HUDEP-2 (cell line): Measurements from ENCODE around the gene VEZT.
"Not testable (repeated sequence)": the region's sequence is repeated elsewhere in the genome, so short reads cannot be mapped to it uniquely, and the experiment has no call there.

Experiments used
- DNase-seq, 76 experiments: peaks; one replicate each; lab custom pipeline; 2025; ENCODE audit not compliant: unreplicated experiment in 76 of 76; lab: John Stamatoyannopoulos, UW

The VEZT gene, protein sequence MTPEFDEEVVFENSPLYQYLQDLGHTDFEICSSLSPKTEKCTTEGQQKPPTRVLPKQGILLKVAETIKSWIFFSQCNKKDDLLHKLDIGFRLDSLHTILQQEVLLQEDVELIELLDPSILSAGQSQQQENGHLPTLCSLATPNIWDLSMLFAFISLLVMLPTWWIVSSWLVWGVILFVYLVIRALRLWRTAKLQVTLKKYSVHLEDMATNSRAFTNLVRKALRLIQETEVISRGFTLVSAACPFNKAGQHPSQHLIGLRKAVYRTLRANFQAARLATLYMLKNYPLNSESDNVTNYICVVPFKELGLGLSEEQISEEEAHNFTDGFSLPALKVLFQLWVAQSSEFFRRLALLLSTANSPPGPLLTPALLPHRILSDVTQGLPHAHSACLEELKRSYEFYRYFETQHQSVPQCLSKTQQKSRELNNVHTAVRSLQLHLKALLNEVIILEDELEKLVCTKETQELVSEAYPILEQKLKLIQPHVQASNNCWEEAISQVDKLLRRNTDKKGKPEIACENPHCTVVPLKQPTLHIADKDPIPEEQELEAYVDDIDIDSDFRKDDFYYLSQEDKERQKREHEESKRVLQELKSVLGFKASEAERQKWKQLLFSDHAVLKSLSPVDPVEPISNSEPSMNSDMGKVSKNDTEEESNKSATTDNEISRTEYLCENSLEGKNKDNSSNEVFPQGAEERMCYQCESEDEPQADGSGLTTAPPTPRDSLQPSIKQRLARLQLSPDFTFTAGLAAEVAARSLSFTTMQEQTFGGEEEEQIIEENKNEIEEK

DNA sequence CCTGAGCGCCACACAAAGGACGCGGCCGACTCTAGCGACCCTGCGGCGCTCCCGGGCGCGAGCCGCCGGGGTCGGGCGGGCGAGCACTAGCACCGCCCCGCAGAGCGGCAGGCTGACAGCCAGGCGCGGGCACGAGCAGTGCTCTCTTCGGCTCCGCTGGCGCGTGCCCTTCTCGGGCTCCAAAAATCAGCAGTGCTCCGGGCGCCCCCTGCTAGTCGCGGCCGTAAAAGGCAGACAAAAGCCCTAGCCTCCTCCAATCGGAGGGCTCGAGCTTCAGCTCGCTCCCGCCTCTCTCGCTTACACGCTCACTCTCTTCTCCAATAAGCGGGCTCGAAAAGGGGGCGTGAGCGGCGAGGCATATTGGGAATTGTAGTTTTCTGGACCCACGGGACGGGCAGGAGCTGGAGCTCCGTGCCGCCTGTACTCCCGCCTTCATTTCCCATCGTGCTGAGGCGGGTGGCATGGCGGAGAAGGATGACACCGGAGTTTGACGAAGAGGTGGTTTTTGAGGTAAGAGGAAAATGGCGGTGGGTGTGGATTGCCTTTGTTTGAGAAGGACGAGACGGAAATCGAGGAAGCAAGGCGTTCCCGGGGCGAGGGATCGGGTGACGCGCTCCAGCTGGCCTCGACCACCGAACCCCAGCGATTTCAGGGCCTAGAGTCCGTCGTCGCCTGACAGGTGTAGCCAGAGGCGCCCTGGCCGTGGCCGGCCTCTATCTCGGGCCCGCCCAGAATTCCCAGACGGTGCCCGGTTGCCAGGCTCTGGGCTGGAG, at the start of gene VEZT, which contains the start of gene FGD6:
Gene VEZT, plus strand, starts transcription at position 431 of the 773 bp plus-strand sequence. Its CDS starts 44 bp downstream, at position 475.
Gene FGD6, minus strand, starts transcription at position 91 of the 773 bp plus-strand sequence. CDS start 227 bp downstream, outside the sequence.
- peak; percentile 46 to 99 (median 97) for DNase-seq

DNA sequence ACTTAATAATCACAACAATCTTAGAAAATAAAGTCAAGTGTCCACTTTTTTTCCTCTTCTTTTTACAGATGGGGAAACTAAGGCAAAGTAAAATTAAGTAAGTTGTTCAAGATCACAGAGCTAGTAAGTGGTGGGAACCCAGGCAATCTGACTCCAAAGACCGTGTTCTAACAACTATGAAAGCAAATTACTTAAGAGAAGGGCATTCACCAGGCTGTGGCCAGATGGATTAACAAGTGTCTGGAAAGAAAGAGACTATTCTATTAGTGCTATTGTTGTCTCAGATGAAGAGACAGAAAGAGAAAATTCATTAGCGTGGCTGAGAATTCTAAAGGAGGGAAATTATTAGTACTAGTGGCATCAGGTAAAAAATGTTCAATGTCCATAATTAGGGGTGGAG, 48.9 kb upstream of the VEZT start:
- DNase-seq = no peak

DNA sequence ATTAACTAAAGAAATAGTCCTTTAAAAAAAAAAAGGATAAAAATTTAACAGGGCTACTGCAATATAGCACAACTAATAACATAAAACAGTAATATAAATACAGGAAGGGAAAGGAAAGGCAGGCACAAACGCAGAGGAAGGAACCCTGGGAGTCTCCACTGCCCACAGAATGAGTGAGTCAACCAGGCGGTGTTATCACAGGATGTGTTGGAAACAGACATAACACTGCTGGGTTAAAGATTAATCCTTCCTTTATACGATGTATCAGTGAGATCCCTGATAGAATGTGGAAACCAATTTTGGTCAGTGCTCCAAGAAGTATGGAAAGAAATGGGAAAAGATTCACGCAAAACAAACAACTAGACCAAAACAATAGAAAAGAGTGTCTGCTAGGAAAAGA, 48.2 kb upstream of the VEZT start:
- DNase-seq = peak in 12 of 76 experiments; percentile 0 to 25 (median 4)

DNA sequence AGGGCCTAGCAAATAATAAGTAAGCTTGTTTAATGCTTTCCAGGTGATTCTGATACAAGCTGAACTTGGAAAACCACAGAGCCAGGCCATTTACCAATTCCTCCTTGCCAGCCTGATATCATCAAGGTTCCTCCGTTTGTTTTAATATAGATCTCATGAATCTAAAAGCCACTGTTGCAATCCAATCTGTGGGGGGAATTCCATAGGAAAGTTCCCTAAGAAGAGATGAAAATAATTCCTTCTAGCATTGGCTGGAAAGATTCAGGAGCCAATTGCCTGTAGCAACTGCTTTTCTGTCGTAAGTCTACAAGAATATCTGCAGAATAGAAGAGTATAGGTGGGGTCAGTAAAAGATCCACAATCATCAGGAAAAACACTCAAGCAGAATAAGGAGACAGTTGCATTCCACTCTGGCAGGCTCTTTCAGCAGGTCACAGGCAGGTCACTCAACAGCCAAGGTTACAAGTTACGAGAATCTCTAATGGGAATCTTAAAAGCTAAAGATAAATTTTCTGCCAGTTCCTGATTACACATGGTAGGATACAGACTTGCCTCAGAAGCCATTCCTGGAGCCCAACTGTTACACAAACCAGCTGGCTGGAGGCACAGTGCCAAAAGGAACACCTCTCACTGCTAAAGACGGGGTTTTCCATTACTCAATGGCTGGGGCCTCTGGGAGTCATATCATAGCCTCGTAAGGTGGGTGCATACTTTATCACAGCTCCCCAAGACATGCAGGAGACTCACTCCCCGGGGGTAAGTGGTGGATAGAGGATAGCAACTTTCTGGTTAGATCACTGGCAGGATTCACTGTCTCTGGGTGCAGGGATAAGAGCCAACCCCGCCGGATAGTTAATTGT, 44.0 kb upstream of the VEZT start:
- DNase-seq = peak in 42 of 76 experiments; percentile 2 to 69 (median 28)

DNA sequence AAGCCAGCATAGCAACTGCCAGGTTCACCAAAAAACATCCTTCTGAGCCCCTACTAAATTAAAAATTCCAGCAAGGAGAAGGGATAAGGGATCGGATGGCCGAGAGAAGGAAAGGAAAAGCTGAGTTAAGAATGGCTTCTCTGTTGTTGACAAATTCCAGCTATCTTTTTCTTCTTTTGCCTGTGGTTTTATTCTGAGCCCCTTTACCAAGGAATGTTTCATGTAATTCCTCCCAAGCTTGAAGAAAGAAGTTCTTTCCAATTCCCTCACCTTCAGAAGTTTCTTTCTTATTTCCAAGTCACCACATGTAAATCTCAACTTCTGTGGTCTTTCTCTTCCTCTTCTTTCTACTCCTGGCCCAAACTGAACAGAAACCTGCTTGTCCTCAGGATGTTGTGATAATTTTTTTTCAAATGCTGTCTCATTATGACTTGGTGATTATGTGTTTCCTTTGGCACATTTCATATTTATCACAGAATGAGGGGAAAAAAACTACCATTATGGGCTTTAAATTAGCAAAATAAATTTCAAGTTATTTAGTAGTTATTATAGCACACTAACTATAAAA, 40.3 kb upstream of the VEZT start:
- DNase-seq = no peak

DNA sequence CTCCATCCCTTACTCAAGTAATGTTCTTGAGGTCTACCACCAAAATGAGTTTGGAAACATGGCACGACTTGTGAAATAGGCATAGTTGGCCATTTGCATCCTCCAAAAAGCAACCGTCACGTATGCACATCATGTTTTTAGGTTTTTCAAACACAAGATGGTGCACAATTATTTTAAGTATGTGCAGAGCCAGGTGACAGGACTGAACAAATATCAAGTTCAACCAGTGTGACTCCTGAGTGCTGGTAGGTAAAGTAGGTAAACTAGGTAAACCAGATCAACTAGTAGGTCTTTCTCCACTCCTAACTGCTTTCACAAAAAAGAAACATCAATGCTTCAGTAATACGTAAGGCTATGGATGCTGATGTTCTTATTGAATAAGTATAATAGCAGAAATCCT, 39.5 kb upstream of the VEZT start:
- no peak for DNase-seq

DNA sequence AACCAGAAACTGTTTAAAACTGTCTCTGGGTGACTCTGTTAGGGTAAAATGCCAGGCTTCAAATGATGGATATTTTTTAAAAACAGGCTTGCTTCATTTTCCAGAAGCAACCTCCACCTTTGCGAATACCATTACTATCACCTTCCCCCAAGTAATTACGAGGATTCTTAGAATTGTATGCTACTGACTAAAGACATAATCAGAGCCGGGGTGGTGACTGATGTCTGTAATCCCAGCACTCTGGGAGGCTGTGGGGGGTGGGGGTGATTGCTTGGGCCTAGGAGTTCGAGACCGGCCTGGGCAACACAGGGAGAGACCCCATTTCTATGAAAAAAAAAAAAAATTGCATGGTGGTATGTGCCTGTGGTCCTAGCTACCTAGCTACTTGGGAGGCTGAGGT, 38.6 kb upstream of the VEZT start:
- DNase-seq = no peak

DNA sequence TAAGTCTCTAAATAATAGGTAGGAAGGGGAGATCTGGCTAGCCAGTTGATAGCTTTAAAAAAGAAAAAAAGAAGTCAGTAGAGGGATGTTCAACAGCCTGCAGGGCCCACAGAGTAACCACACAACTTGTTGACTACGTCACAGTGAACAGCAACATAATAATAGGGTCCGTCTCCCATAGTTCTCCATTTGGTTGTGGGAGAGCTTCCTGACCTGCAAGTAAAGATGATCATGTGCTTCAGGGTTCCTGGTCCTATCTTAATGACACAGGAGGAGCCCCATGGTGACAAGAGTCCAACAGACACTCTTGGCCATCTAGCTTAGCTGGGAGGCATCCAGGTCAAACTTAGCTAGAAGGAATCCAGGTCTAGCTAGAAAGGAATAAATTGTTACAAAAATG, 36.5 kb upstream of the VEZT start:
- DNase-seq = peak in 1 of 76 experiments; percentile 3

DNA sequence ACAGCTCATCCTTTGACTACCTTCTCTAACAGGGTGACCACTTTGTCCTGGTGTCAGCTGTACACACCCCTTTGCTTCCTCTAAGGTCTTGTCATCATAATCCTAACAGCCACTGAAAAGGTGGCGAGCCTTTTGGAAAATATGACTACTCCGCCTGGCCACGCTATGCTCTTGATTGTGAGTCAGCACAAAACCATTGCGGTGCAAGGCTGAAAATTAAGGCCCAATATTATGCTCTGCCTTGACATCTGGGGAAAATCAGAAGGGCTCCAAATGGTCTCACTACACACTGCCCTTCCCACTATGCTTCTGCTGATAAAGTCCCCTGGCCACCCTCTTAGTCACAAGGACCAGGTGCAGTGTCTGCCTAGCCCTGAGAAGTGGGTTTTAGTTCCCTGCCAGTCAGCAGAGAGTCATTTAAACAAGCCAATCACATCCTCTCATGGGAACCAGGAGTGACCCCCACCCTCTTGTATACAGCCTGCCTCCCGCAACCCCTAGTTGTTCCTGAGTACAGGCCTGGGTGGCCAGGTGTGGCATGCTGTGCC, 34.7 kb upstream of the VEZT start:
- DNase-seq = peak in 34 of 76 experiments; percentile 4 to 75 (median 29)

DNA sequence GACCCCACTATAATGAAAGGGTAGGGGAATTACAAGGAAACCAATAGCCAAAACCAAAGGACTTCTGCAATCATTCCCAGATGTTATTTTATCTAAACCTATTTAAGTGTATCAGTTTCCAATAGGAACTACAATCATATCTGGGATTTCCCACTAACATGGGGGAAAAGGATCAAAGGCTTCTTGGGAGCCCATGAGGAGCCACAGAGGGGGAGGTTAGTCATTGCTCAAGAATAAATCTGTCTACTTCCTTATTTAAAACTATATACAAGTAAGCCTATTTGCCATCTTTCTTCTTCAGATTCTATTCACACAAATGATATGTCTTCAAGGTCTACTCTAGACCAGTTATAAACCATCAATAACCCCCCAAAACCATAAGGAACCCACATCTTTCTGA, 33.5 kb upstream of the VEZT start:
- DNase-seq = no peak

DNA sequence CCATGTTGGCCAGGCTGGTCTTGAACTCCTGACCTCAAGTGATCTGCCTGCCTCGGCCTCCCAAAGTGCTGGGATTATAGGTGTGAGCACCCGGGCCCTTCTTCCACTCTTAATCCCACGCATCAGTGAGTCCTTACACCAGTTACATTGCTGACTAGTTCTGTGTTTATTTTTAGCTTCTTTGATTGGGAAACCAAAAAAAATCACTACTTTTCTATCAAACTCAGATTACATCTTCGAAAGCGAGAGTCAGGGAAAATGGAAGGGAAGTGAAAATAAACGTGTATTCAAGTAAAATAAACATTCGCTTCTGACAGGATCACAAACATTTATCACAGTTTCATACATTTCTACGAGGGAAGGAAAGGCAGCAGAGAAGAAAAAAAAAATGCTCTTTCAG, 32.5 kb upstream of the VEZT start:
- DNase-seq = no peak

DNA sequence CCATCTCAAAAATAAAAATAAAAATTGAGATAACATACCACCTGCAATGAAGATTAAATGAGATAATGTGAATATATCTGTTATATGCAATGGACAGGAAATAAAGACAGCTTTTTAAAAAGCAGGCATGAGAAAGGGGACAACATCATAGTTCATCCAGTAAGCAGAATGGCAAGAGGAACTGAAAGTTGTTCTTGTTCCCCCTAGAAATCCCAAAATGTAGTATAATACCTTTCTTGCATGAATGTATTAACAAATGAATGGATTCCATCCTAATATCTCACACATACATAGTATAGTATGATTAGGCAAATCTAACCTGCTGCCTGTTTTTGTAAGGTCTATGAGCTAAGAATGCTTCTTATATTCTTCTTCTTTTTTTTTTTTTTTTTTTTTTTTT, 31.8 kb upstream of the VEZT start:
- no peak for DNase-seq

DNA sequence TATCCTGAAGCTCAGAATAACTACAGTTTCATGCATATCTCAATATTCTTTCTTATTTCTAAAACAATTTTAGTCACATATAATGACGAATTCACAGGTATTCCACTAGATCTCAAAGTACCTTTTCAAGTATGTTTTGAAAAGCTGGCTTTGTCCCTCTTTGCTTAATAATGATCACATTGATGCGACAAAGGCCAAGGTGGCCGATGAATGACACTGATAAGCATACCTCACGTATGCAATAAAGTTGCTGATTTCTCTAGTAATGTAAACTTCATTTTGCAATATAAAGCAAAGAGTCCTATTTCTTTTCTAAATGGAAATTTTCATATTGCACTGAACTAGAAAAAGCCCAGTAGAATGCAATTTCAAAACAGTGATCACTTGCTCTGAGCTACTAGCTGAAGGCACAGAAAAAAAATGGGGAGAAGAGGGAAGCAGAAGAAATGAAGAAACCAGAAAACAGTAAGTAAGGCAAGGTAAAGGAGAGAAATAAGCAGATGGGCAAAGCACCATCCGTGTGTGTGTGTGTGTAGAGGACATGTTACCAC, 29.7 kb upstream of the VEZT start:
- DNase-seq = no peak

DNA sequence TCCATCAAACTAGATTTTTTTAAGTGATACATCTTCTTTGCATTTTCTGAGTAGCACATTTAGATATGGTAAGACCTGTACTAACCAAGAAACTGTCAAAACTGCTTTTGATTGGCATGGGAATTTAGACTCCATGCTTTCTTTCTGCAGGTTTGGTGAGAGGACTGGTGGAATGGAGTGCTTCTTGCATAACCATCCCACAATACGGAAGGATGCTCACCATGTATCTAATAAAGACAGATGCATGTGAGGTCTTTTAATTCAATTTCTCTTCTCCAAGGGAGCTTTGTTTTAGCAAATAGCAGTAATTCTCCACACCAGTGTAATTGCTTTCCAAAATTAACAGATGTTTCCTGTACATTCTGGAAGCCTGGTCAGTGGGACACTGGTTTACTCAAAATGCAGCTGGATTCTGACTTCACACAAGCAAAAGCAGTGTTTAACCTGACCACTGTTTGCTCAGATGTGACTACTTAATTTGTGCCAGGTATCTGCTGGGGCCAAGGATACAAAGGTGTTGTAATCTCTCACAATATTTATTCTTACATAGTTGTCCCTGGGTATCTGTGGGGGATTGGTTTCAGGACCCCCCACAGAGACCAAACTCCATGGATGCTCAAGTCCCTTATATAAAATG, 26.4 kb upstream of the VEZT start:
- DNase-seq = no peak

DNA sequence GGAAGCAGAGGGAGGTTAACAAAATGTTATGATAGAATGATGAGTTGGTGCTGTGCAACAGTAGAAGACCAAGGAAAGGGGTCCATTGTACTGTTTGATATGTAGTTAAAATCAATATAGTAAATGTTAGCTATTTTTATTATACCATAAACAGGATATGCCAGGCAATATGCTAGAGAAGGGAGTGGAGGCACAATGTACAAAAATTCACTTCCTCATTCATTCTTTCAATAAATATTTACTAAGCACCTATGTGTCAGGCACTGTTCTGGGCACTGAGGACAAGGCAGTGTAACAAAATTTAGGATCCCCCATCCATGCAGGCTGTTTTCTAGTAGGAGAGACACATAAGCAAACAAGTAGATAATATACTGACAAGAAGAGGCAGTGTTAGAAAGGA, 25.3 kb upstream of the VEZT start:
- no peak for DNase-seq

DNA sequence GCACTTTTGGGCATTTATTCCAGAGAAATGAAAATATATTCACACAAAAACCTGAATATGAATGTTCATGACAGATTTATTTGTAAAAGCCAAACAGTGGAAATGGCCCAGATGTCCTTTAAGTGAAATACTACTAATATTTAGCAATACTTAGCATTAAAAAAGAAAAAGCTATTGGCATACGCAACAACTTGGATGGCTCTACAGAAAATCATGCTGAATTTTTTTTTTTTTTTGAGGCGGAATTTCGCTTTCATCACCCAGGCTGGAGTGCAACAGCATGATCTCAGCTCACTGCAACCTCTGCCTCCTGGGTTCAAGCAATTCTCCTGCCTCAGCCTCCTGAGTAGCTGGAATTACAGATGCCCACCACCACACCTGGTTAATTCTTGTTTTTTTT, 24.5 kb upstream of the VEZT start:
- DNase-seq = no peak

DNA sequence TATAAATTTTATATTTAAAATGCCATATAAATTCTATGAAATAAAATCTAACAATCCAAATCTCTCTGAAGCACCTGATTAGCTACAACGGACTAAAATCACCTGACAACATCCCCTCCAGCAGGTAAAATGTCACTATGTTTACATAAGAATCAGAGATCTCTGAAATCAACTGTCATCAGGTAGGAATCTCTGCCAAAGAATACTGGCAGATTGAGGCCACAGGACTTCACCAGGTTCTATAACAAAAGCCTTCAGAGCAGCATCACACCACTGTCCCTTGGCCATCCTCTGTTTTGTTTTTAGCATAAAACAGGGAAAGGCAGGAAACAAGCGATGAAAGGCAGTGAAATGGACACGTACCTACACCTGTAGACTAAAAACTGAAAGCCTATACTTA, 22.5 kb upstream of the VEZT start:
- DNase-seq = no peak

DNA sequence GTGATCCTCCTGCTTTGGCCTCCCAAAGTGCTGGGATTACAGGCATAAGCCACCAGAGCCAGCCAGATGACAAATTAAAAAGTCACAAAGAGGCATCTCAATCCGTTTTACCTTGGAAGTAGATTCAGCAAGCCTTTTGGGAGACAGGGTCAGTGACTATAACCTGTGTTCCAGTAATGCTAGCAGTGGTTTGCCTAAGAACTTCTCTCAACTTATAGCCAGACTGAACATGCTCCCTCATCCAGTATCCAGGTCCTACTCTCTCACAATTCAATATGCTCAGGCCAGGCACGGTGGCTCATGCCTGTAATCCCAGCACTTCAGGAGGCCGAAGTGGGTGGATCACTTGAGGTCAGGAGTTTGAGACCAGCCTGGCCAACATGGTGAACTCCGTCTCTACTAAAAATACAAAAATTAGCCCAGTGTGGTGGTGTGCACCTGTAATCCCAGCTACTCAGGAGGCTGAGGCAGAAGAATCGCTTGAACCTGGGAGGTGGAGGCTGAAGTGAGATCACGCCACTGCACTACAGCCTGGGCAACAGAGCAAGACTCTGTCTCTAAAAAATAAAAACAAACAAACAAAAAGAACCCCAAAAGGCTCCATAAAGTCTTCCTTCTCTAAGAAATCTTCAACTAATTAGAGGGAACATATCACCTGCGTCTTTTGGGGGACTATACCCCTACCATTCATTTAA, 20.6 kb upstream of the VEZT start:
- not testable (repeated sequence) for DNase-seq
